Endodermal cell (in vitro differentiated cells): ENCODE results near the gene TPR. TPM values are rescaled to one million over a fixed set of nuclear protein-coding genes. Genes with fewer than 3 reads are reported as not detected.

Experiments used
- DNase-seq: peaks from one replicate; pipeline ENCODE4 v3.0.0-alpha.2; 2017
- H3K27ac ChIP-seq: 2 replicates; pipeline ENCODE4 v1.5.1; 2013; ENCODE audit warnings: mild to moderate bottlenecking, low read depth, low read length, moderate library complexity
- H3K27me3 ChIP-seq: 2 replicates; pipeline ENCODE4 v1.6.1; 2013; ENCODE audit warnings: mild to moderate bottlenecking, low read length, moderate library complexity; ENCODE audit not compliant: insufficient read depth, control insufficient read depth, poor library complexity, severe bottlenecking
- H3K36me3 ChIP-seq: 2 replicates; pipeline ENCODE4 v1.7.0; 2013; ENCODE audit warnings: mild to moderate bottlenecking, low read length, moderate library complexity; ENCODE audit not compliant: control insufficient read depth, insufficient read depth
- H3K4me1 ChIP-seq: one replicate; pipeline ENCODE4 v1.7.0; 2013; ENCODE audit warnings: low read length; ENCODE audit not compliant: control insufficient read depth, insufficient read depth
- H3K4me3 ChIP-seq: 2 replicates; pipeline ENCODE4 v1.5.1; 2013; ENCODE audit warnings: mild to moderate bottlenecking, low read length, moderate library complexity
- H3K9ac ChIP-seq: 2 replicates; pipeline ENCODE4 v1.6.1; 2013; ENCODE audit warnings: mild to moderate bottlenecking, low read length, moderate library complexity; ENCODE audit not compliant: poor library complexity, severe bottlenecking; ENCODE audit errors: extremely low read depth
- H3K9me3 ChIP-seq: 2 replicates; pipeline ENCODE4 v1.6.1; 2013; ENCODE audit warnings: mild to moderate bottlenecking, low read length, moderate library complexity; ENCODE audit not compliant: control insufficient read depth
- H3K27ac Mint-ChIP-seq: 2 replicates; pipeline ENCODE4 v1.8.0; 2020; ENCODE audit warnings: mixed read lengths
- H3K27me3 Mint-ChIP-seq: 2 replicates; pipeline ENCODE4 v1.8.0; 2021; ENCODE audit warnings: mild to moderate bottlenecking, mixed read lengths; ENCODE audit not compliant: insufficient read depth
- H3K36me3 Mint-ChIP-seq: 2 replicates; pipeline ENCODE4 v1.8.0; 2020; ENCODE audit warnings: low read depth, mixed read lengths
- H3K4me1 Mint-ChIP-seq: 2 replicates; pipeline ENCODE4 v1.8.0; 2020; ENCODE audit warnings: mixed read lengths
- H3K4me3 Mint-ChIP-seq: 2 replicates; pipeline ENCODE4 v1.8.0; 2020; ENCODE audit warnings: mild to moderate bottlenecking, moderate library complexity, mixed read lengths
- H3K9me3 Mint-ChIP-seq: 2 replicates; pipeline ENCODE4 v1.8.0; 2020; ENCODE audit warnings: mild to moderate bottlenecking, mixed read lengths
- CTCF ChIP-seq: fragments of 200-600 bp; sonication (generic); conservative IDR thresholded peaks from 2 replicates; pipeline ENCODE4 v1.5.0; 2021; ENCODE audit warnings: antibody characterized with exemption, mild to moderate bottlenecking
- WGBS, 2 experiments: methylation state at CpG; one replicate each; pipeline versions ENCODE4 v1.1.5 to v1.1.7; 2013; ENCODE audit warnings: missing lambda C conversion rate in 2 of 2, mixed read lengths in 1 of 2; ENCODE audit not compliant: insufficient coverage in 1 of 2, insufficient read length in 1 of 2; 5-methylcytosine and 5-hydroxymethylcytosine counted together
- total RNA-seq, 2 donors: library from RNA; stranded (reverse); fragmentation: NEBNext Ultra II Directional in 1 of 2; extraction: Animal tissue kit (Norgen Biotek cat#: 25700) in 1 of 2; gene quantifications; 2 replicates in 1 of 2; 3 replicates in 1 of 2; pipeline ENCODE4 v1.2.1, GENCODE V29; 2021

TPR gene
- total RNA-seq, 2 donors from 2014 or later: 120 to 124 TPM

DNA sequence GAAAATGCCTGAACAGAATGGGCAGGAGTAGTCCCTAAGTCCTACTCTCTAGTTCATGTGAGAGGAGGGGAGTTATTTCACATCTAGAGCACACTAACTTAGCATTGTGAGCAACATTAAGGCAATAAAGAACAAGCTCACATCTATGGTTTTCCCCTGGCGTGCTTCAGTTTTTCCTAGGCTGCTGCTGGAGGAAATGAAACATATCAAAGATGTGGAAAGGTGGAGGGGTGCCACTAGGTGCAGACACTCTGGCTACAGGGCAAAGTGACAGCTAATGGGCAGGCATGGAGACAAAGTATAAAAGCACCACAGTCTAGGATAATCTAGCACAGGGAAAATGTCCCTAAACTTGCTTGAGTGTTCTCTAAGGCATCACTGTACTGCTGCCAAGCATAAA is 82.2 kb downstream of the TPR start:
- H3K36me3 Mint-ChIP-seq: no peaks in the 10 kb centered on the region
- WGBS, 2 experiments: 79 to 100% methylated on average over 1 of the region's 1 CpG
- no peak overlapping the region for H3K4me3 Mint-ChIP-seq
- TF ChIP-seq CTCF: no peak
- Histone ChIP-seq H3K9ac (no peak overlapping the region), H3K36me3 (no peaks in the 10 kb centered on the region), H3K4me1 (peaks cover 2% of the 10 kb centered on the region), H3K4me3 (no peak overlapping the region), H3K27me3 (no peaks in the 10 kb centered on the region), H3K9me3 (no peaks in the 10 kb centered on the region), H3K27ac (no peak overlapping the region)
- DNase-seq: no peak
- H3K27me3 Mint-ChIP-seq: no peaks in the 10 kb centered on the region
- H3K4me1 Mint-ChIP-seq: no peaks in the 10 kb centered on the region
- H3K27ac Mint-ChIP-seq: no peak overlapping the region
- H3K9me3 Mint-ChIP-seq: no peaks in the 10 kb centered on the region

- DNase-seq: no peak
- Histone ChIP-seq H3K4me3 (no peak overlapping the region), H3K27me3 (no peaks in the 10 kb centered on the region), H3K9me3 (no peaks in the 10 kb centered on the region), H3K36me3 (no peaks in the 10 kb centered on the region), H3K9ac (no peak overlapping the region), H3K27ac (no peak overlapping the region), H3K4me1 (peaks cover 2% of the 10 kb centered on the region)
- Mint-ChIP-seq H3K36me3 (no peaks in the 10 kb centered on the region), H3K4me3 (no peak overlapping the region), H3K4me1 (no peaks in the 10 kb centered on the region), H3K27me3 (no peaks in the 10 kb centered on the region), H3K27ac (no peak overlapping the region), H3K9me3 (no peaks in the 10 kb centered on the region)
- 88 to 100% methylated on average over 1 to 2 of the region's 2 CpGs for WGBS, 2 experiments
- TF ChIP-seq CTCF: no peak
Observed at GRCh38 chr1:186291271-186291670, 83.8 kb downstream of the TPR start.

DNA sequence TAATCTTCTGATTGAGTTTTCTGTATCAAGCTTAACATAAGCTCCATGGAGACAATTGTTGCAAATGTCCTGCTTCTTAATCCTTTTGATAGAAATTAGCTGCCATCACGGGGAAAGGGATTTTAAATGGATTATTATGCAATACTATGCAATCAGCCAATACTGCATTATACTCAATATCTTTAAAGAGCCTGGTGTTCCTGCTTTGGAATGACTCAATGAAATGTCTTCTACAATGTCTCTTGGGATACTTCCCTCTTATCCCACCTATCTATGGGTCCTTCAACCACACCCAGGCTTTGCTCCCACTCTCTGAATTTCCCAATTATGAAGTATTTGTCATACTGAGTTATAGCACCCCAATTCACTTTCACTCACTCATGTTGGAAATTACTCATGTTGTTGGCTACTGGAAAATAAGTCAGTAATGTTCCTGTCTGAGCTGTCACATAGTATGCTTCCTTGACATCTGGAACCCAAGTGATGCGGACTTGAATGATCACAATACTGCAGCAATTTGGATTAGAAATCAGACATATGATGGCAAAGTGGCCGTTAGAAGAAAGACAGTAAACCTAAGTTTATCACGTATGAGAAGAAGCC is 85.0 kb downstream of the TPR start:
- H3K9ac ChIP-seq: no peak overlapping the region
- Mint-ChIP-seq H3K36me3 (no peaks in the 10 kb centered on the region), H3K9me3 (no peaks in the 10 kb centered on the region), H3K4me3 (no peak overlapping the region), H3K27ac (no peak overlapping the region), H3K4me1 (no peaks in the 10 kb centered on the region), H3K27me3 (no peaks in the 10 kb centered on the region)
- H3K4me1 ChIP-seq: peaks cover 2% of the 10 kb centered on the region
- no peak for DNase-seq
- no peaks in the 10 kb centered on the region for H3K27me3 ChIP-seq
- TF ChIP-seq CTCF: no peak
- H3K4me3 ChIP-seq: no peak overlapping the region
- 89 to 98% methylated on average over 3 of the region's 4 CpGs for WGBS, 2 experiments
- no peaks in the 10 kb centered on the region for H3K36me3 ChIP-seq
- no peak overlapping the region for H3K27ac ChIP-seq
- no peaks in the 10 kb centered on the region for H3K9me3 ChIP-seq
